ENCODE measurements around the gene SNTB2.

DNA sequence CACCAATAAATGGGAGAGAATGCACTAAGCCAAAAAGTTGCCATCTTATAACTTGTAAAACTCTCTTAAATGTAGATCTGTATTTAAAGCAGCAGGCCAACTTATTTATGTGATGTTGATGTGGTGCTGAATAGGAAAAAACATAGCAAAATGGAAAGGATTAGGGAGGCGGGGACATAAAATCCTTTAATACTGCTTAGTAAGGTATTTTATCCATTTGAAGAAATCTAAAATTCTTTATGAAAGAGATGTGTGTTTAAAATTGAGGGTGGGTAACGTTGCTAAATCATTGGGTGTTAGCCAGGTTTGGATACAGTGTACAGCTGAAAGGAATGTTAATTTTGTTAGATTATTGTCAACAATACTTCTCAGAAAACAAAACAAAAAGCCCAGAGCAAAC is 14.3 kb downstream of the SNTB2 start:
- no peak for TF ChIP-seq POLR2A (IDR thresholded peaks at IDR 0.05)
- TF ChIP-seq CTCF (IDR thresholded peaks at IDR 0.05) = no peak
- TF ChIP-seq POLR2AphosphoS5 (IDR thresholded peaks at IDR 0.05) = no peak
